OCI-LY3 (cell line): ENCODE measurements around the gene KCNH2.

Experiments
- EZH2phosphoT487 ChIP-seq: fragments of 200-600 bp; shearing (Covaris generic); IDR thresholded peaks from 2 replicates; pipeline ENCODE4 v1.6.1; 2018; ENCODE audit warnings: antibody characterized with exemption, mixed run types, low read depth
- TF ChIP-seq, protein P1 (sequence below): fragments of 200-600, 300-600 bp; sonication (generic); IDR thresholded peaks from 2 replicates; pipeline ENCODE4 v1.5.1; 2014; ENCODE audit warnings: antibody characterized with exemption, low read length, low read depth

DNA sequence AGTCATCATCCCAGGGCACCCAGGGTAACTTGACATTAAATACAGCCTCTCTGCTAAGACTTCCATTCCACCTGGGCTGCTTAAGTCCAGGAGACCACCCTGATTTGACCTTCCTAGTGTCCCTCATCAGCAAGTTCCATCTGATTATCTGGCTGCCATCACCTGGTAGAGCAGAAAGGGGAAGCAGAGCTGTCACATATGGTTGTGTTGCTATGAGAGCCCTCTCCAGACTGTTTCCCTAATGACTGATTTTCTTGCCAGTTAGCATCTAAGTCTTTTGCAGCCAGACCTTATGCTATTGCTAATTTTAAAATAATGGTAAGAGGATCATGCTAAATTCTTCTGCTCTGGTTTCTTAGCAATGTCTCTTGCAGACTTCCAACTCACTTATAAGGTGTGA lies 38.7 kb downstream of the KCNH2 start:
- TF ChIP-seq, protein P1, sequence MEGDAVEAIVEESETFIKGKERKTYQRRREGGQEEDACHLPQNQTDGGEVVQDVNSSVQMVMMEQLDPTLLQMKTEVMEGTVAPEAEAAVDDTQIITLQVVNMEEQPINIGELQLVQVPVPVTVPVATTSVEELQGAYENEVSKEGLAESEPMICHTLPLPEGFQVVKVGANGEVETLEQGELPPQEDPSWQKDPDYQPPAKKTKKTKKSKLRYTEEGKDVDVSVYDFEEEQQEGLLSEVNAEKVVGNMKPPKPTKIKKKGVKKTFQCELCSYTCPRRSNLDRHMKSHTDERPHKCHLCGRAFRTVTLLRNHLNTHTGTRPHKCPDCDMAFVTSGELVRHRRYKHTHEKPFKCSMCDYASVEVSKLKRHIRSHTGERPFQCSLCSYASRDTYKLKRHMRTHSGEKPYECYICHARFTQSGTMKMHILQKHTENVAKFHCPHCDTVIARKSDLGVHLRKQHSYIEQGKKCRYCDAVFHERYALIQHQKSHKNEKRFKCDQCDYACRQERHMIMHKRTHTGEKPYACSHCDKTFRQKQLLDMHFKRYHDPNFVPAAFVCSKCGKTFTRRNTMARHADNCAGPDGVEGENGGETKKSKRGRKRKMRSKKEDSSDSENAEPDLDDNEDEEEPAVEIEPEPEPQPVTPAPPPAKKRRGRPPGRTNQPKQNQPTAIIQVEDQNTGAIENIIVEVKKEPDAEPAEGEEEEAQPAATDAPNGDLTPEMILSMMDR = no peak
- no peak for TF ChIP-seq EZH2phosphoT487
